IMR-90 (cell line): ENCODE results near the gene MMP23B. TPM values are rescaled to one million over a fixed set of nuclear protein-coding genes. Genes with fewer than 3 reads are reported as not detected.

ENCODE experiments used
- ATAC-seq: fragments of 200-7000 bp; cut with Tn5 transposase; 2 replicates; pipeline ENCODE4 v1.9.1; 2020; ENCODE audit warnings: low read depth, mild to moderate bottlenecking, moderate library complexity
- BruUV-seq: library from RNA; stranded (reverse); fragments of 400-500 nt; replicated peaks from 2 replicates; lab custom pipeline; 2021; lab: Mats Ljungman, UMichigan
- CTCF ChIA-PET: fragments of 300-600 bp; formaldehyde crosslinking; extraction: SDS; loops from one replicate; lab custom pipeline; 2021; ENCODE audit warnings: antibody characterized with exemption; lab: Yijun Ruan, JAX
- POLR2A ChIA-PET: fragments of 300-600 bp; sonication (Branson Sonifier 250); formaldehyde crosslinking; loops from one replicate; lab custom pipeline; 2022; ENCODE audit warnings: antibody characterized with exemption; ENCODE audit not compliant: unreplicated experiment; lab: Charles Lee
- DNase-seq: peaks from one replicate; pipeline ENCODE4 v3.0.0; 2013
- H2AFZ ChIP-seq: replicated peaks from 2 replicates; pipeline ENCODE3; 2013; ENCODE audit warnings: low read length, mild to moderate bottlenecking; ENCODE audit not compliant: poor library complexity
- H2AK5ac ChIP-seq: 2 replicates; pipeline ENCODE4 v1.6.1; 2013; ENCODE audit warnings: low read depth, low read length, inconsistent platforms
- H2AK9ac ChIP-seq: replicated peaks from 2 replicates; pipeline ENCODE3; 2013; ENCODE audit warnings: mild to moderate bottlenecking, low read depth, low read length, moderate library complexity; ENCODE audit not compliant: poor library complexity
- H2BK120ac ChIP-seq: 2 replicates; pipeline ENCODE4 v1.6.1; 2013; ENCODE audit warnings: low read depth, low read length, inconsistent platforms
- H2BK15ac ChIP-seq: 3 replicates; pipeline ENCODE4 v1.6.1; 2013; ENCODE audit warnings: low read depth, low read length, inconsistent platforms
- H2BK20ac ChIP-seq: 2 replicates; pipeline ENCODE4 v1.6.1; 2013; ENCODE audit warnings: low read depth, mild to moderate bottlenecking, inconsistent platforms, low read length, moderate library complexity
- H2BK5ac ChIP-seq: 2 replicates; pipeline ENCODE4 v1.6.1; 2013; ENCODE audit warnings: mild to moderate bottlenecking, low read depth, low read length, inconsistent platforms; ENCODE audit not compliant: poor library complexity, severe bottlenecking
- H3K14ac ChIP-seq: replicated peaks from 2 replicates; pipeline ENCODE4 v1.6.1; 2013; ENCODE audit warnings: low read depth, low read length, inconsistent platforms
- H3K18ac ChIP-seq: 2 replicates; pipeline ENCODE4 v1.6.1; 2013; ENCODE audit warnings: low read depth, low read length, control low read depth
- H3K23ac ChIP-seq: 2 replicates; pipeline ENCODE4 v1.6.1; 2013; ENCODE audit warnings: low read depth, low read length, inconsistent platforms
- H3K27ac ChIP-seq: 2 replicates; pipeline ENCODE4 v1.5.1; 2013; ENCODE audit warnings: mild to moderate bottlenecking, control low read depth, low read length; ENCODE audit not compliant: insufficient read depth
- H3K27me3 ChIP-seq: 2 replicates; pipeline ENCODE4 v1.6.1; 2013; ENCODE audit warnings: low read length; ENCODE audit not compliant: control insufficient read depth, insufficient read depth
- H3K36me3 ChIP-seq: 2 replicates; pipeline ENCODE4 v1.6.1; 2013; ENCODE audit warnings: low read length, mixed read lengths; ENCODE audit not compliant: control insufficient read depth, insufficient read depth
- H3K4ac ChIP-seq: 2 replicates; pipeline ENCODE4 v1.6.1; 2013; ENCODE audit warnings: low read depth, low read length, inconsistent platforms
- H3K4me1 ChIP-seq: 2 replicates; pipeline ENCODE4 v1.6.1; 2013; ENCODE audit warnings: low read length, mixed read lengths; ENCODE audit not compliant: control insufficient read depth, insufficient read depth
- H3K4me2 ChIP-seq: 2 replicates; pipeline ENCODE4 v1.6.1; 2013; ENCODE audit warnings: low read depth, mild to moderate bottlenecking, control low read depth, low read length, moderate library complexity
- H3K4me3 ChIP-seq: 2 replicates; pipeline ENCODE4 v1.5.1; 2013; ENCODE audit warnings: low read depth, mild to moderate bottlenecking, control low read depth, low read length, moderate library complexity; ENCODE audit not compliant: insufficient read depth
- H3K56ac ChIP-seq: 2 replicates; pipeline ENCODE4 v1.6.1; 2013; ENCODE audit warnings: low read length, inconsistent platforms; ENCODE audit not compliant: insufficient read depth; ENCODE audit errors: extremely low read depth
- H3K79me1 ChIP-seq, 2 experiments: 2 replicates each; pipeline ENCODE4 v1.6.1; 2013; ENCODE audit warnings: low read length in 2 of 2, inconsistent platforms in 1 of 2, low read depth in 1 of 2
- H3K9ac ChIP-seq: 2 replicates; pipeline ENCODE4 v1.6.1; 2013; ENCODE audit warnings: low read depth, low read length, control low read depth
- H3K9me1 ChIP-seq: 2 replicates; pipeline ENCODE4 v1.6.1; 2013; ENCODE audit warnings: low read length, inconsistent platforms; ENCODE audit not compliant: insufficient read depth
- H3K9me3 ChIP-seq: 2 replicates; pipeline ENCODE4 v1.6.1; 2013; ENCODE audit warnings: low read length; ENCODE audit not compliant: control insufficient read depth, insufficient read depth
- H4K20me1 ChIP-seq: 2 replicates; pipeline ENCODE4 v1.6.1; 2013; ENCODE audit warnings: low read length, inconsistent platforms; ENCODE audit not compliant: insufficient read depth
- H4K5ac ChIP-seq: 2 replicates; pipeline ENCODE4 v1.6.1; 2013; ENCODE audit warnings: mild to moderate bottlenecking, low read depth, low read length, control low read depth
- H4K8ac ChIP-seq, 2 experiments: 2 replicates each; pipeline ENCODE4 v1.6.1; 2013; ENCODE audit warnings: low read depth in 2 of 2, low read length in 2 of 2, control low read depth in 1 of 2, inconsistent platforms in 1 of 2
- H4K91ac ChIP-seq: 2 replicates; pipeline ENCODE4 v1.6.1; 2013; ENCODE audit warnings: low read depth, low read length, inconsistent platforms; ENCODE audit not compliant: insufficient read depth
- BHLHE40 ChIP-seq: fragments of 150-350 bp; IDR thresholded peaks from 2 replicates; pipeline ENCODE4 v1.6.1; 2016; ENCODE audit warnings: mild to moderate bottlenecking, low read depth, low read length
- CEBPB ChIP-seq: IDR thresholded peaks from 2 replicates; pipeline ENCODE4 v1.6.1; 2012; ENCODE audit warnings: low read depth, low read length, improper control_type of control experiment
- CHD1 ChIP-seq: IDR thresholded peaks from 2 replicates; pipeline ENCODE4 v1.6.1; 2012; ENCODE audit warnings: low read depth, low read length, improper control_type of control experiment
- CTCF ChIP-seq: conservative IDR thresholded peaks from 2 replicates; pipeline ENCODE4 v1.5.1; 2012; ENCODE audit warnings: mild to moderate bottlenecking, low read depth, low read length, improper control_type of control experiment
- ELK1 ChIP-seq: fragments of 150-350 bp; IDR thresholded peaks from 2 replicates; pipeline ENCODE4 v1.6.1; 2016; ENCODE audit warnings: low read depth, mild to moderate bottlenecking, low read length, moderate library complexity, borderline replicate concordance
- FOS ChIP-seq: fragments of 150-350 bp; IDR thresholded peaks from 2 replicates; pipeline ENCODE4 v1.6.1; 2016; ENCODE audit warnings: low read depth, low read length
- MAFK ChIP-seq: IDR thresholded peaks from 2 replicates; pipeline ENCODE4 v1.6.1; 2012; ENCODE audit warnings: low read depth, low read length, improper control_type of control experiment
- MAZ ChIP-seq: IDR thresholded peaks from 2 replicates; pipeline ENCODE4 v1.6.1; 2012; ENCODE audit warnings: low read depth, mild to moderate bottlenecking, low read length, improper control_type of control experiment, moderate library complexity, borderline replicate concordance
- MXI1 ChIP-seq: IDR thresholded peaks from 2 replicates; pipeline ENCODE4 v1.6.1; 2012; ENCODE audit warnings: low read depth, mild to moderate bottlenecking, low read length, moderate library complexity, borderline replicate concordance
- NFE2L2 ChIP-seq: fragments of 150-350 bp; IDR thresholded peaks from 2 replicates; pipeline ENCODE4 v1.6.1; 2016; ENCODE audit warnings: low read depth, mild to moderate bottlenecking, low read length
- POLR2A ChIP-seq: IDR thresholded peaks from 2 replicates; pipeline ENCODE4 v1.6.1; 2012; ENCODE audit warnings: mild to moderate bottlenecking, low read depth, low read length
- RAD21 ChIP-seq: IDR thresholded peaks from 2 replicates; pipeline ENCODE4 v1.6.1; 2012; ENCODE audit warnings: low read length, improper control_type of control experiment
- RCOR1 ChIP-seq: IDR thresholded peaks from 2 replicates; pipeline ENCODE4 v1.6.1; 2012; ENCODE audit warnings: mild to moderate bottlenecking, low read length, improper control_type of control experiment; ENCODE audit not compliant: insufficient replicate concordance
- RFX5 ChIP-seq: IDR thresholded peaks from 2 replicates; pipeline ENCODE4 v1.8.0; 2012; ENCODE audit warnings: low read depth, mild to moderate bottlenecking, low read length, moderate library complexity
- SMC3 ChIP-seq: fragments of 150-350 bp; IDR thresholded peaks from 2 replicates; pipeline ENCODE4 v1.6.1; 2016; ENCODE audit warnings: low read depth, mild to moderate bottlenecking, antibody characterized with exemption, low read length, moderate library complexity
- USF2 ChIP-seq: fragments of 150-350 bp; IDR thresholded peaks from 2 replicates; pipeline ENCODE4 v1.6.1; 2017; ENCODE audit warnings: mild to moderate bottlenecking, antibody characterized with exemption, low read length, low read depth
- WGBS, 2 experiments: methylation state at CpG; one replicate each; pipeline versions ENCODE4 v1.1.5 to v1.1.7; 2013; ENCODE audit warnings: missing lambda C conversion rate in 2 of 2; ENCODE audit not compliant: insufficient read length in 1 of 2; ENCODE audit errors: extremely low coverage in 2 of 2; 5-methylcytosine and 5-hydroxymethylcytosine counted together
- dilution Hi-C: fragments of 300-500 bp; cut with HindIII; formaldehyde crosslinking; loops from one replicate; pipeline ENCODE4 v1.14.3; 2018; ENCODE audit warnings: low sequenced_read_pairs; ENCODE audit not compliant: unreplicated experiment
- in situ Hi-C: fragments of 300-500 bp; cut with MboI; formaldehyde crosslinking; loops from 3 replicates; pipeline ENCODE4 v1.14.3; 2019; ENCODE audit warnings: low sequenced_read_pairs, inconsistent platforms, mixed read lengths
- intact Hi-C: fragments of 100-400 bp; cut with micrococcal nuclease; formaldehyde crosslinking; loops from 2 replicates; pipeline ENCODE4 v1.10.0; 2022
- polyA plus RNA-seq, 3 experiments: library from polyadenylated mRNA; depleted of rRNA; stranded (reverse); fragments of >200 nt; gene quantifications; 2 replicates each; pipeline ENCODE4 v1.2.3, GENCODE V29; 2012; ENCODE audit warnings: low replicate concordance in 1 of 3
- total RNA-seq: library from RNA; depleted of rRNA; stranded (reverse); fragments of >200 nt; gene quantifications from 2 replicates; pipeline ENCODE4 v1.2.3, GENCODE V29; 2012

The MMP23B gene
- total and polyA plus RNA-seq, 2 of the 4 experiments (the other 2 are of a cell fraction) = 1.1 to 5.4 TPM

GRCh38 chr1:1596493-1597274, 35.3 kb upstream of the MMP23B start:
- H3K18ac ChIP-seq = no peak overlapping the region
- H2AK9ac ChIP-seq = no peak overlapping the region
- H4K8ac ChIP-seq = no peak overlapping the region
- no peaks in the 10 kb centered on the region for H4K20me1 ChIP-seq
- no peak overlapping the region for H2BK120ac ChIP-seq
- no peak overlapping the region for H3K23ac ChIP-seq
- no peak overlapping the region for H3K14ac ChIP-seq
- H3K4ac ChIP-seq = no peak overlapping the region
- no peak overlapping the region for H3K9ac ChIP-seq
- H2BK20ac ChIP-seq = no peak overlapping the region
- no peak for TF ChIP-seq BHLHE40
- TF ChIP-seq CEBPB = no peak
- TF ChIP-seq CHD1 = no peak
- no peak for TF ChIP-seq SMC3
- no peak for TF ChIP-seq FOS
- no peak for TF ChIP-seq MAFK
- no peak for TF ChIP-seq RFX5
- no peak for TF ChIP-seq USF2
- no peak for TF ChIP-seq ELK1
- TF ChIP-seq RAD21 = no peak
- no peak for TF ChIP-seq RCOR1
- no peak for TF ChIP-seq MXI1
- TF ChIP-seq NFE2L2 = no peak
- no peak for TF ChIP-seq CTCF
- no peak for TF ChIP-seq POLR2A
- TF ChIP-seq MAZ = no peak
- ATAC-seq (no peak), DNase-seq (no peak)
- intact Hi-C loops (no loop called here), dilution Hi-C loops (no loop called here), in situ Hi-C loops (no loop called here)
- H2BK5ac ChIP-seq = no peak overlapping the region
- WGBS, 2 experiments = 30% methylated on average over 12 of the region's 12 CpGs; no CpG with 5 or more reads in 1 of the 2 experiments
- no peak overlapping the region for H3K27ac ChIP-seq
- CTCF ChIA-PET = no interaction called here
- H3K56ac ChIP-seq = no peak overlapping the region
- H2AK5ac ChIP-seq = no peak overlapping the region
- no peaks in the 10 kb centered on the region for H3K9me3 ChIP-seq
- H2AFZ ChIP-seq = peak overlapping the region; percentile 14
- H3K4me1 ChIP-seq = peaks cover 10% of the 10 kb centered on the region; the same call in 1 of the 2 replicates
- POLR2A ChIA-PET = no interaction called here
- no peaks in the 10 kb centered on the region for H3K79me1 ChIP-seq
- no TSS peak for BruUV-seq
- H3K4me3 ChIP-seq = no peak overlapping the region
- H3K4me2 ChIP-seq = no peak overlapping the region
- H3K27me3 ChIP-seq = peaks cover 24% of the 10 kb centered on the region
- no peak overlapping the region for H4K5ac ChIP-seq
- no peaks in the 10 kb centered on the region for H3K36me3 ChIP-seq
- H3K9me1 ChIP-seq = no peaks in the 10 kb centered on the region
- no peak overlapping the region for H2BK15ac ChIP-seq
- H4K91ac ChIP-seq = no peak overlapping the region
